HUES64 (cell line): ENCODE measurements around the gene SNX8.

ENCODE experiments used
- H3K27ac ChIP-seq: 2 replicates; pipeline ENCODE4 v1.7.0; 2013; ENCODE audit warnings: low read depth, low read length, inconsistent platforms
- H3K27me3 ChIP-seq: 2 replicates; pipeline ENCODE4 v1.6.1; 2013; ENCODE audit warnings: mild to moderate bottlenecking, low read length; ENCODE audit not compliant: insufficient read depth
- H3K36me3 ChIP-seq: 2 replicates; pipeline ENCODE4 v1.6.1; 2013; ENCODE audit warnings: mild to moderate bottlenecking, low read length; ENCODE audit not compliant: insufficient read depth
- H3K4me1 ChIP-seq: 2 replicates; pipeline ENCODE4 v1.6.1; 2013; ENCODE audit warnings: mild to moderate bottlenecking, low read length, moderate library complexity; ENCODE audit not compliant: insufficient read depth
- H3K4me3 ChIP-seq: 2 replicates; pipeline ENCODE4 v1.5.1; 2013; ENCODE audit warnings: mild to moderate bottlenecking, low read length, moderate library complexity
- H3K9ac ChIP-seq: 2 replicates; pipeline ENCODE4 v1.6.1; 2013; ENCODE audit warnings: mild to moderate bottlenecking, low read depth, low read length
- H3K9me3 ChIP-seq: 2 replicates; pipeline ENCODE4 v1.6.1; 2013; ENCODE audit warnings: low read depth, low read length; ENCODE audit not compliant: insufficient read depth
- WGBS: fragments of 150-250, 120-280 bp; methylation state at CpG from one replicate; pipeline ENCODE4 v1.1.7; 2013; ENCODE audit warnings: missing lambda C conversion rate; 5-methylcytosine and 5-hydroxymethylcytosine counted together

SNX8 gene

DNA sequence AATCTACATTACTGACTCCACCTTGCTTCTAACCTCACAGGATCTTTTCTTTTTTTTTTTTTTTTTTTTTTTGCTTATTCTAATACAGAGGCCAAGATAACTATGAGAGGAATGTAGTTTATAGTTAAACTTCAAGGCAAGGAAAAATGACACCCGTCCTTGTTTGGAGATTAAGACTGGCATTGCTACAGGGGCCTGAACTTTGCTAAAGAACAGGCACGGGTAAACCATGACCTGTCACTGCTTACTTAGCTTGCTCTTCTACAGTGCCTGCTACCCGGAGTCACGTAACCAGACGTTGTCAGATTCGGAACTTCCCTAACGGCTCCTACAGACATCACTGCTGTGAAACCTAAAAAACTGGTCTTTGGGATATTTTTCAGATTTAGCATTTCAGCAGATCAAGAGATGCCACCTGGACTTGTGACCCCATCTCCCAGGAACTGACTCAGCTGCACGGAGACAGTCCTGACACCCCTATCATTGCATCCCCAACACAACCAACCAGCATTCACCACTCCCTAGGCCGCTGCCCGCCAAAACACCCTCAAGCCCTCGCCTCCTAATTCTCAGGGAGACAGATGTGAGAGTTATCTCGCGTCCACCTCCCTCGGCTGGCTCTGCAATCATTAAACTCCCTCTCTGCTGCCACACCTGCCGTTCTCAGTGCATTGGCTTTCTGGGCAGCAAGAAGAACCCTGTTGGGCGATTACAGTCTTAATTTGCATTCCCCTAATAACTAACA is 109.0 kb downstream of the SNX8 start:
- no peaks in the 10 kb centered on the region for H3K9me3 ChIP-seq
- no peak overlapping the region for H3K4me3 ChIP-seq
- peaks cover 41% of the 10 kb centered on the region for H3K36me3 ChIP-seq
- WGBS = 94% methylated on average over 16 of the region's 16 CpGs
- no peaks in the 10 kb centered on the region for H3K4me1 ChIP-seq
- no peak overlapping the region for H3K9ac ChIP-seq
- no peak overlapping the region for H3K27ac ChIP-seq
- H3K27me3 ChIP-seq = no peaks in the 10 kb centered on the region

DNA sequence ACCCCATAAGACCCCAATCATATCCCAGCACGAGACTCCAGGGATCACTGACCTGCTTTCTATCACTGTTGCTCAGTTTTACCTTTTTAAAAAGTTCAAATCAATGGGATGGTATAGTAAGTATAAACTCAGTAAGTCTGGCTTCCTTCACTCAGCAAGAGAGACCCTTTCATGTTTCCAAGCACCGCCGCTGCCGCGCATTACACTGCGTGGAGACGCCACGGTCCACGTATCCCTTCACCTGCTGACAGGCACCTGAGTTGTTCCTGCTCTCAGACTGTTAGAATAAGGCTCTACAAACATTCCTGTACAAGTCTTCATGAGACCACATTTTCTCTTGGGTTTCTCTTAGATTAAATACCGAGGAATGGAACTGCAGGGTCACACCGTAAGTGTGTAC is 109.8 kb downstream of the SNX8 start:
- 96% methylated on average over 11 of the region's 11 CpGs for WGBS
- Histone ChIP-seq H3K9me3 (no peaks in the 10 kb centered on the region), H3K36me3 (peaks cover 49% of the 10 kb centered on the region), H3K27ac (no peak overlapping the region), H3K27me3 (no peaks in the 10 kb centered on the region), H3K9ac (no peak overlapping the region), H3K4me1 (no peaks in the 10 kb centered on the region), H3K4me3 (no peak overlapping the region)

DNA sequence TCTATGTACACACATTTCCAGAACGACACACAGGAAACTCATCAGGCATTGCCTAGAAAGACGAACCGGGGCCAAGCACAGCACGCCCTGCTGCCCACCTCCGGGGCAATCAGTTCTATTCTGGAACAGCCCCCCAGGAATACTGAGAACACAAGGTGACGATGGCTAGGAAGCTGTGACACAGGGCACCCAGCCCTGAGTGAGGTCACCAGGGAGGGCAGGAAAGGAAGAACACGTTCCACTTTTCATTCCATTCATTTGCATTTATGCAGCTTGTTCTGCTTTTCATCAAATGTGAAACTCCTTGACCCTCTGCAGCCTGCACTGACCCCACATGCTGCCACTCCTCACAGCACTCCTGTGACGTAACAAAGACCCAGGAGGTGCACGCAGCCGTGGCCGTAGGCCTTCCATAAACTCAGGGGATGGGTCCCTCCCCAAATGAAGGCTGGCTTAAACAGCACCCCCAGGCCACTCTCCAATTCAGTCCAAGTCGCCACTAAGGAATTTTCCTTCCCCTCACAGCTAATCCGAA is 110.4 kb downstream of the SNX8 start:
- Histone ChIP-seq H3K27ac (no peak overlapping the region), H3K27me3 (no peaks in the 10 kb centered on the region), H3K9ac (no peak overlapping the region), H3K4me3 (no peak overlapping the region), H3K4me1 (no peaks in the 10 kb centered on the region), H3K9me3 (no peaks in the 10 kb centered on the region), H3K36me3 (peaks cover 52% of the 10 kb centered on the region)
- 90% methylated on average over 13 of the region's 13 CpGs for WGBS

DNA sequence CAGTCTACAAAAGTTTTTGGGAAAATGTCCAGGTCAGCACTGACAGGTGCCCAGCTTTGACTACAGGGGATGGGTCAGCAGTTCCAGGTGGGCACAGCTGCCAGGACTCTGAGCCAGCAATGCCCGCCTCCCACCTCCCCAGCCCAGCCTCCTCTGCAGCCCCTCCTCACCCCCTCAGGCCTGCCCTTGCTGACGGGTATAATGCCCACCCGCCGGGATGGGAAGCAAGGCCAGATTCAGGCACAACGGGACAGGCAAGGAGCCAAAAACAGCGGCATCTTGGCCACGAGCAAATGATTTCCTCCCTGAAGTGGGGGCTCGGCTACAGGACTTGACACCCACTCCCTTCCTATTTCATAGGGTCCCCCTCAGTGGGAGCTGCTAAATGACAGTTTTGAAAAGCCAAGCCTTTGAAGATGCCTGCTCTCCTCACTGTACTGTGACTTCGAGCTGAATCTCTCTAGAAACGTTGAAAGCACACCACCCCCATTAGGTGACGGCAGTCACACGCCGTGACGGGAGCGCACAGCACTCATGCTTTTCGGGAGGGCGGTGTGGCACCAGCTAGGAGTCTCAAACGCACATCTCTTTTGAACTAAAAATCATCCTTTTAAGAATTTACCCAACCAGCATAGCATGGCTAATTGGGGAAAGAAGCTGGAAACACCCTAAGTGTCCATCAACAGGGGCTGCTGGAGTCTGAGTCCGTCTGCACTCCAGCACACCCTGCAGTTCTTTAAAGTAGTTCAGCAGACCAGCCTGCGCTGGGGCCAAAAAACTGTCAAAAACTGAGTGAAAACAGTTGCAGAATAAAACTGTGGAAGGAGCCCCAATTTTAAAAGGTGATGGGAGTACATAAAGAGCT is 111.1 kb downstream of the SNX8 start:
- H3K27ac ChIP-seq = no peak overlapping the region
- peaks cover 45% of the 10 kb centered on the region for H3K36me3 ChIP-seq

DNA sequence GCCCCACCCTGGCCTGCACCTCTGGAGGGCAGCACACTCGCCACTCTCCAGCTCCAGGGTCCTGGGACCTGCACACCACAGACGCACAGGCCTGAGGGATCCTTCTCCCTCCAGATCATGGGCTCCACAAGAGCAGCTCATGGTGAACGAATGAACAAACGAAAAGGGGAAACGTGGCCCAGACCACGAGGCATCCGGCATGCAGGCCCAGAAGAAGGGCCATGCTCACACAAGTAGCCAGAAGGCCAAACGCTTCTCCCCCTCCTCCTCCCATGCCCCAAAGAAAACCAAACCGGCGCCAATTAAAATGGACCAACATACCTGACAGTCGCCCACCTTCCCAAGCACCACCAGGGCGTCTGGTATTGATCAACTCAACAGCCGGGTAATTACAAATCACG is 111.9 kb downstream of the SNX8 start:
- Histone ChIP-seq H3K4me1 (no peaks in the 10 kb centered on the region), H3K9me3 (no peaks in the 10 kb centered on the region), H3K27me3 (no peaks in the 10 kb centered on the region), H3K27ac (no peak overlapping the region), H3K9ac (no peak overlapping the region), H3K4me3 (no peak overlapping the region), H3K36me3 (peaks cover 38% of the 10 kb centered on the region)
- 94% methylated on average over 14 of the region's 14 CpGs for WGBS

More for the DNA sequence above, 111.1 kb downstream of the SNX8 start:
- no peaks in the 10 kb centered on the region for H3K9me3 ChIP-seq
- 92% methylated on average over 20 of the region's 20 CpGs for WGBS
- no peaks in the 10 kb centered on the region for H3K4me1 ChIP-seq
- H3K9ac ChIP-seq = no peak overlapping the region
- no peak overlapping the region for H3K4me3 ChIP-seq
- no peaks in the 10 kb centered on the region for H3K27me3 ChIP-seq
